Fibroblast of skin of abdomen (primary cell): ENCODE data around the gene FNDC7.
"Not testable (repeated sequence)": the region's sequence is repeated elsewhere in the genome, so short reads cannot be mapped to it uniquely, and the experiment has no call there.

Experiments
- DNase-seq: peaks from one replicate; pipeline ENCODE4 v3.0.0-alpha.2; 2013

FNDC7 gene

GRCh38 chr1:108745980-108746381 lies 33.3 kb downstream of the FNDC7 start:
- no peak for DNase-seq

- DNase-seq = peak; percentile 98
These were observed 33.9 kb downstream of the FNDC7 start, which contains the start of gene STXBP3 for GRCh38 chr1:108746382-108747170. Gene STXBP3 (plus strand): TSS chr1:108746674. CDS start chr1:108746738, 64 bp downstream.

GRCh38 chr1:108747171-108747850 lies 34.6 kb downstream of the FNDC7 start:
- DNase-seq = peak; percentile 83

GRCh38 chr1:108747898-108748297 lies 35.2 kb downstream of the FNDC7 start:
- no peak for DNase-seq

GRCh38 chr1:108749081-108749480 lies 36.4 kb downstream of the FNDC7 start:
- no peak for DNase-seq

- DNase-seq = no peak
These were observed 37.9 kb downstream of the FNDC7 start for GRCh38 chr1:108750476-108751181.

- no peak for DNase-seq
These were observed 40.7 kb downstream of the FNDC7 start for GRCh38 chr1:108753363-108753762.

GRCh38 chr1:108758796-108759195 lies 46.1 kb downstream of the FNDC7 start:
- DNase-seq = no peak

- no peak for DNase-seq
These were observed 54.4 kb downstream of the FNDC7 start for GRCh38 chr1:108767115-108767514.

GRCh38 chr1:108767708-108768107 lies 55.0 kb downstream of the FNDC7 start:
- DNase-seq = no peak

- no peak for DNase-seq
These were observed 65.1 kb downstream of the FNDC7 start for GRCh38 chr1:108777839-108778238.

GRCh38 chr1:108779455-108779854 lies 66.7 kb downstream of the FNDC7 start:
- no peak for DNase-seq

- DNase-seq = no peak
These were observed 68.3 kb downstream of the FNDC7 start for GRCh38 chr1:108780937-108781574.

- DNase-seq = not testable (repeated sequence)
These were observed 68.9 kb downstream of the FNDC7 start for GRCh38 chr1:108781575-108781944.

GRCh38 chr1:108785264-108785663 lies 72.6 kb downstream of the FNDC7 start:
- DNase-seq = no peak

GRCh38 chr1:108785880-108786279 lies 73.2 kb downstream of the FNDC7 start:
- no peak for DNase-seq

GRCh38 chr1:108791790-108792189 lies 79.1 kb downstream of the FNDC7 start:
- DNase-seq = no peak
